GM19438 (cell line): ENCODE results near the gene METTL2B.
A peak's percentile ranks its signal among the peaks of the same experiment; 100 is the strongest.
"Not testable (repeated sequence)": the region's sequence is repeated elsewhere in the genome, so short reads cannot be mapped to it uniquely, and the experiment has no call there.

Experiments used
- ATAC-seq: cut with Tn5 transposase; IDR thresholded peaks from one replicate; pipeline ENCODE4 v1.9.1; 2021; ENCODE audit warnings: low read depth; ENCODE audit not compliant: unreplicated experiment

Gene METTL2B

DNA sequence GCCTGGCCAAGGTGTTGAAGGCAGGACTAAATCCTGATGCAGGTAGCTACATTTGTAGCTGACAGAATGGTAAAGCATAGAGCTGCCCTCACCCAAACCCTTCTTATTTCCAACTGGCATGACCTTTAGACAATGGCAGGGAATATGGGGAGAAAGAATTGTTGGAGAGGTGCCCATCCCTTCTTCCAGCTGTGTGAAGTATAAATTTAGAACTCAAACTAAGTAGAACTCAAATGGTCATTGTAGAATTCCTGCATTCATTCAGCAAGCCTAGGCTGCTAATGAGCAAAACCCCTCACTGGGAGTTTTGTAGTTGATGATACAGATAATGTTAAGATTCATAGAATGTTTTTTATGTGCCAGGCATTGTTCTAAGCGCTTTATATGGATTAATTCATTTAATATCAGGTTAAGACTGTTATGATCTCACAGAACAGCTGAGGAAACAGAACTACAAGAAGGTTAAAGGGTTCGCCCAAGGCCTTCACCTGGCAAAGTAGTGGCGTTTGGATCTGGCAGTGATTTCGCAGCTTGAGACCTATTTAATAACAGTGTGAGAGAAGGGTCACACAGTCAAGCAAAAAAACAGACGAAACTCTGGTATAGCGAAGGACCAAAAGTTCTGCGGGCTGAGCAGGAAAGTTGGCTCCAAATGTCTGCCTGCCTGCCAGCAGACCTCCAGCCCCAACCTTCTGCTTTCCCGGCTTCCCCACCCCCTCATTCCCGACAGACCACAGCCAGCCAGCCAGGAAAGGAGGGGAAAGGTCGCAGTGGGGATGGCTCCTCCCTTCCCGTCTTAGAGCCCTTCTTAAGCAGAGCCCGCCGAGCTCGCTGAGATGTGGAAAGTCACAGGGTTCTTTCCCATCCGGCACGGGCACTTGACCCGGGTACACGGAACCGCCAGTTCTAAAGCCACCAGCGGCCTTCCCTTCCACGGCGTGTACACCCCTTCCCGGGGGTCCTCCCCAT lies 22.4 kb upstream of the METTL2B start:
- ATAC-seq, result no peak

DNA sequence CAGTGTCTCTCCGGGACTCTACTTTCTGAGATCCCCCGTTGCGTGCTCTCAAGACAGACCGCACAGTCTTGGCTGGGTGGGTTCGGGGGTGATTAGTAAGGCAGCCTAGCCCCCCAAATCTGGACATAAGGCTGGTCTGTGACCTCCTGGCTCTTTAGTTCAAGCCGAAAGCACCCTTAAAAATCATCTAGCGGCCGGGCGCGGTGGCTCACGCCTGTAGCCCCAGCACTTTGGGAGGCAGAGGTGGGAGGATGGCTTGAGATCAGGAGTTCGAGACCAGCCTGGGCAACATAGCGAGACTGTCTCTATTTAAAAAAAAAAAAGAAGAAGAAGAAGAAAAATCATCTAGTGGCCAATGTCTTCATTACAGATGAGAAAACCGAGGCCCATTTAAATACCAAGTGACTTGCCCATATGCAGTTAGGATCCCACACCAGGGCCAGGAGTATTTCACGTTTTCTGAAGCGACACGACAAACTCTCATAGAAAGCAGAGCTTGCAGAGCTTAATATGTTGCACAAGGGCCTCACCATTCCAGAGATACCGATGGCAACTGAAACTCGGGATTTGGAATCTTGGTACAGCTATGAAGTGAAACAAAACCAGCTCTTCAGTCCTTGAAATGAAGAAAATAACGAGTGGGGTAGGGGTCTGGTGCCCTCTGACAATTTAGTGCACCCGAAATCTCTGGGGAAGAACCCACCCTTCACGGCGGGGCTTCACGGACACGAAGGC lies 21.6 kb upstream of the METTL2B start:
- no peak for ATAC-seq

DNA sequence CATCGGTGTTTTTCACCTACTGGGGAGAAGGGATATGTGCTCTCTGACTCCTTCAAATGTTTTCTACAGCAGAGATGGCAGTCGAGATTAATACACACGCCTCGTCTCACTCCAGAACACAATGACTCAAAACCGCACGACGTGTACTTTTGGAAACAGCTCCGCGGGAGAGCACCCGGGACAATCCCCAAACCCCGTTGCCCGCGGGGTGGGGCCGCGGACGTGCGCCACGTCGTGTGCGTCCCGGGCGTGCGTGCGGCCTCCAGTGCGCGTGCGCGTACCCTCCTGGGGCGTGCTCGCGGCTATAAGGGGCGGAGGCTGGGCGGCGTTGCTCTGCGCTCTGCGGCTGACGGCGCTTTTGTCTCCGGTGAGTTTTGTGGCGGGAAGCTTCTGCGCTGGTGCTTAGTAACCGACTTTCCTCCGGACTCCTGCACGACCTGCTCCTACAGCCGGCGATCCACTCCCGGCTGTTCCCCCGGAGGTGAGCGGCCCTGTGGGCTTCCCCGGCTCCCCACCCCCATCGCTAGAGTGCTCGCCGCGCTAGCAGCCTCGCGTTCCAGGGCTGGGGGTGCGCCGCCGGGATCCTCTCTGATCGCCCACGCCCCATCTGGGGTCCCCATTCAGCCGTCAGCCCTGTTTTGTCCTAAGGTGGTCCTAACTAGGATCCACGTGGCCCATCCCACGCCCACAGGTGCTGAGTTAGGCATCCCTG lies 20.8 kb upstream of the METTL2B start, which contains the start of gene HILPDA:
HILPDA (plus strand) TSS at position 336 of the 712 bp plus-strand sequence. CDS start 1,391 bp downstream, outside the sequence.
- peak; percentile 81 for ATAC-seq

DNA sequence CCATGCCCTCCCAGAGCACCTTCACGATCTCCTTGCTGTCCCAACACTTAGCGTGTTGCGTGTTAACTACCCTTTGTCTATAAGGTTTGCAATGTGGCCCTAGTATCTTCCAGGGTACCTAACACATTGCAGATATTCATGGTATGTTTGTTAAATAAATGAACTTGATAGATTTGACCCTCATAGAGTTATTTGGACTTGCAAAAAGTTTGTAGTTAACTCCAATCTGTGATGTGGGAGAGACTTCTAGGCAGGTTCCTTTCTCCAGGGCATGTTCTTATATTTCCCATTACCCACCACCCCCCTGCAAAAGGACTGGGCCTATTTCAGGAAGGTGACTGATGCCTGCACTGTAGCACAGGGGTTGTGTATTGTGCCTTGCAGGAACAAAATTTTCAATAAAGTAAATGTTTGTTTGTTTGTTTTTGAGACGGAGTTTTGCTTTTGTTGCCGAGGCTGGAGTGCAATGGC lies 20.3 kb upstream of the METTL2B start:
- ATAC-seq, result no peak

DNA sequence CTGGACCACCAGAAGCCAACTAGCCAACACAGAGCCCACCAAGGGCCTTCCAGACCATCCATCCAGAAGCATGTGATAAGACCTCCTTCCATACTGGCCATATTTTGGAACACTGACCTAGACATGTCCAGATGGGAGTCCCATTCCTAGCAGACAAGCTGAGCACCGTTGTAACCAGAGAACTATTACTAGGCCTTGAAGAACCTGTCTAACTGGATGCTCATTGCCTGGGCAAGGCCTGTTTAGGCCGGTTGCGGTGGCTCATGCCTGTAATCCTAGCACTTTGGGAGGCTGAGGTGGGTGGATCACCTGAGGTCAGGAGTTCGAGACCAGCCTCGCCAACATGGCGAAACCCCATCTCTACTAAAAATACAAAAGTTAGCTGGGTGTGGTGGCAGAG lies 19.2 kb upstream of the METTL2B start:
- ATAC-seq, result not testable (repeated sequence)

DNA sequence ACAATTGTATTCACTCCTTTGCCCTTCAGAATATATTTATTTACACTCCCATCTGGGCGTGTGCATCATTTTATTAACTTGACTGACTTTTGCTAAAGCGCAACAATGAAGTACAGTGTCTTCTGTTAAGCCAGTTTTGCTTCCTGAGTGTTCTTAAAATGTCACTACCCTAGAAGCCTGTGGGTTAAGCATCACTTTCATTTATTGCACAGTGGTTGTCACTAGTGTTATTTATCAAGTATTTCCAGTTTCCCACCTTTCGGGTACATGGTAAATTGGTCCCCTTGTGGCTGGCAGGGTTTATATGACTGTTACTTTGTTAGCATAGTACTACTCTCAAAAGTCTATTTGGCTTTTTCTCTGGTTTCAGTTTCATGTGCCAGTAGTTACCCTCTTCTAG lies 17.6 kb upstream of the METTL2B start:
- peak; percentile 7 for ATAC-seq

DNA sequence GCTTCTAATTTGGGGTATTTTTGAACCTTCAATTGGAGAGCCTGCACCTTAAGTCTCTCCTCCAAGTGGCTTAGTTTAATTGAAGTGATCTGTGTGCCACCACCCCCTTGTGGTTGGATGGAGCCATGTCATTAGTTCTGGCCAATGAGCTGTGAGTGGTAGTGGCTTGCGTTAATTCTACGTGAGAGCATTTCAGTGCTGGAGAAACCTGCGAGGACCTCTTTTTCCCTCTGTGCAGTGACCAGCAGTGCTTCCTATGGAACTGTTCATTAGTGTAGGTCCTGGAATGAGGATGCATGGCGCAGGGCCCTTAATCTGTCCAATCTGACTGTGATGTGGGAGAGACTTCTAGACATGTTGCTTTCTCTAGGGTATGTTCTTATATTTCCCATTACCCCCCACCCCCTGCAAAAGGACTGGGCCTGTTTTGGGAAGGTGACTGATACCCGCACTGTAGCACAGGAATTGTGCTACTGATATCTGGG lies 17.1 kb upstream of the METTL2B start:
- ATAC-seq, result peak; percentile 47

DNA sequence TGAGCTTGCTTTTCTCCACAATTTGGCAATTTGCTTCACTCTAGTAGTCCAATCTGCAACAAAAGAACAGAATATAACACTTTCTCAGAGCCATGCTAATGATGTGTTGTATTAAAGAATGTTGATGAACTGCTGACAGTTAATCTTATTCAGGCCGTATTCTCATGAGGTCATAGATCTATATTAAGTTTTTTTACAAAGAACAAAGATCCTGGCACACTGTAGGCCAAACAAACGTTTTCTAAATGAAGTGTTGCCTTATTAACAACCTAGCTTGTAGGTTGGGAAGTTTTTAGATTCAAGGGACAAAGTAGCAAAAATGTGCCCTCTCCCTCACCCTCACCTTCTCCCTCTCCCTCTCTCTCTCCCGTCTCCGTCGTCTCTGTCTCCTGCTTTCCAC lies 14.1 kb upstream of the METTL2B start:
- no peak for ATAC-seq

DNA sequence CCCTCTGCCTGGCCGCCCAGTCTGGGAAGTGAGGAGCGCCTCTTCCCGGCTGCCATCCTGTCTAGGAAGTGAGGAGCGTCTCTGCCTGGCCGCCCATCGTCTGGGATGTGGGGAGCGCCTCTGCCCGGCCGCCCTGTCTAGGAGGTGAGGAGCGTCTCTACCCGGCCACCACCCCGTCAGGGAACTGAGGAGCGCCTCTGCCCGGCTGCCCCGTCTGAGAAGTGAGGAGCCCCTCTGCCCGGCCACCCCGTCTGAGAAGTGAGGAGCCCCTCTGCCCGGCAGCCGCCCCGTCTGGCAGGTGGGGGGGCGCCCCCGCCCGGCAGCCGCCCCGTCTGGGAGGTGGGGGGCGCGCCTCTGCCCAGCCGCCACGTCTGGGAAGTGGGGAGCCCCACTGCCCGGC lies 13.2 kb upstream of the METTL2B start:
- not testable (repeated sequence) for ATAC-seq

DNA sequence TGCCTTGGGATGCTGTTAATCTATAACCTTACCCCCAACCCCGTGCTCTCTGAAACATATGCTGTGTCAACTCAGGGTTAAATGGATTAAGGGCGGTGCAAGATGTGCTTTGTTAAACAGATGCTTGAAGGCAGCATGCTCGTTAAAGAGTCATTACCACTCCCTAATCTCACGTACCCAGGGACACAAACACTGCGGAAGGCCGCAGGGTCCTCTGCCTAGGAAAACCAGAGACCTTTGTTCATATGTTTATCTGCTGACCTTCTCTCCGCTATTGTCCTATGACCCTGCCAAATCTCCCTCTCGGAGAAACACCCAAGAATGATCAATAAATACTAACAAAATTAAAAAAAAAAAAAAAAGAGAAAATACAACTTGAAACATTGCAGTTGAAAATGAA lies 12.6 kb upstream of the METTL2B start:
- ATAC-seq, result not testable (repeated sequence)

DNA sequence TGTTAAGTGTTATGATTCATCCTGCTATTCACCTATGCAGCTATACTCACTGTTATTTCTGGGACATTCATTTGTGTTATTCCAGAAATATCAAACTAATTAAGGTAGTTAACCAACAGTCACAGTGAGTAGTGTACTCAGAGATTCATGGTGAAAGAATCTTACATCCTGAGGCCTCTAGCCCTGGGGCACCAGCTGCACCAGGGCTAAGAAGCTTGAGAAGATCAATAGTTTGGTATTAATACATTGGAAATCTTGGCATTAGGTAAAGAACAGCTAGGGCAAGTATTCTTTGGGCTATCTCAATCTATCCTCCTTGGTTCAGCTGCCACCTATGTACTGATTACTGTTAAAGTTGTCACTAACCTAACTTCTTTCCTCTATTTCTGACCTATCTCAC lies 9.7 kb upstream of the METTL2B start:
- not testable (repeated sequence) for ATAC-seq

DNA sequence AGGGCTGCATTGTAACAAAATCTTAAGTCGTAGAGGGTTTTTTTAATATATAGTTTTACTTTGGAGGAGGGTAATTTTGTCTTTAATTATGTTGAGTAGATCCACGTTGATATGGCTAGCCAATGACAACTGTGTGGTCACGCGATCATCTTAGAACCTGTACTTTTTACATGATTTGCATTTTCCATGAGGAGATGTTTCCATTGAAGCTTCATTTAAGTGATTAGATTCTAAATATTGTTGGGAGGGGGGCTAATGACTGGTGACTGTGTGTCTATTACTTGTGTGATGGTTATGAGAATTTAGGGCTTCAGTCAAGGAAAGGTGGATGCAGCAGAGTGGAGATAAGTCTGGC lies 765 bp downstream of the METTL2B start:
- not testable (repeated sequence) for ATAC-seq

DNA sequence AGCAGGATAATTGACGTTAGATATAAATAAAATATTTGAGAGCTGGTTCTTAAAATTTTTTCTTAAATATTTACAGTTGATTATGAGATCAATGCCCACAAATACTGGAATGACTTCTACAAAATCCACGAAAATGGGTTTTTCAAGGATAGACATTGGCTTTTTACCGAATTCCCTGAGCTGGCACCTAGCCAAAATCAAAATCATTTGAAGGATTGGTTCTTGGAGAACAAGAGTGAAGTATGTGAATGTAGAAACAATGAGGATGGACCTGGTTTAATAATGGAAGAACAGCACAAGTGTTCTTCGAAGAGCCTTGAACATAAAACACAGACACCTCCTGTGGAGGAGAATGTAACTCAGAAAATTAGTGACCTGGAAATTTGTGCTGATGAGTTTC lies 2.5 kb downstream of the METTL2B start:
- not testable (repeated sequence) for ATAC-seq

DNA sequence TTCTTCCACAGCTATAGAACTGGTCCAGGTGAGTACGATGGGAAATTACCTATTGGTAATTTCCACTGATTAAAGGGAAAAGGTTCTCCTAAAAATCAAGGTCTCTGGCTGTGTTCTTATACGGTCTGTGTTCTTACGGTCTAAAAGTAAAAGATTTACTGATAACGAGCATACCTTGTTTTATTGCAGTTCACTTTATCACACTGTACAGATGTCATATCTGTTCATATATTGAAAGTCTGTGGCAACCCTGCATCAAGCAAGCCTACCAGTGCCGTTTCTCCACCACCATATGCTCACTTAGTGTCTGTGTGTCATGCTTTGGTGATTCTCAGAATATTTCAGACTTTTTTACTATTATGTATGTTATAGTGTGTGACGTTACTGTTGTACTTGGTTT lies 11.6 kb downstream of the METTL2B start:
- ATAC-seq, result not testable (repeated sequence)

DNA sequence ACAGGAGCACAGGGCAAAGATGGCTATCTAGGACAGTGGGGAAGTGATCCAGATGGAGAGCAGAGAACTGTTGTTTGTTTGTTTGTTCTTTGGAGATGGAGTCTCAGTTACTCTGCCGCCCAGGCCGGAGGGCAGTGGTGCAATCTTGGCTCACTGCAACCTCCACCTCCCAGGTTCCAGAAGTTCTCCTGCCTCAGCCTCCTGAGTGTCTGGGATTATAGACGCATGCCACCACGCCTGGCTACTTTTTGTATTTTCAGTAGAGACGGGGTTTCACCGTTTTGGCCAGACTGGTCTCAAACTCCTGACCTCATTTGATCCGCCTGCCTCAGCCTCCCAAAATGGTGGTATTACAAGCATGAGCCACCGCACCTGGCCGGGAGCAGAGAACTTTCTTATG lies 20.9 kb downstream of the METTL2B start:
- ATAC-seq, result no peak

DNA sequence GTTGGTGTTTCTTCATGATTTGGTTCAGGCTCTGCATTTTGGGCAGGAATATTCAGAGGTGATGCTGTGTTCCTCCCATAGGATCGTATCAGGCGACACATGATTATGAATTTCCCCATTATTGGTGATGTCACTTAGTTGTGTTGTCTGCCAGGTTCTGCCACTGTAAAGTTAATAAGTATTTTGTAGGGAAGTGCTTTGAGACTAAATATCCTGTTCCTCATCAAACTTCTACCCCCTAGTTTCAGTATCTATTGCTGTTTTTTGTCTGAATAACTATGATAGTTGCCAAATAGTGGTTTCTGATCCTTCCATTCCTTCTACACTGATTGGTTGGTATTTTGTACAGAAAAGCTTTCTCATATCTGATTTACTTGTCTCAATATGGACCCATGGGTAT lies 28.9 kb downstream of the METTL2B start:
- not testable (repeated sequence) for ATAC-seq

DNA sequence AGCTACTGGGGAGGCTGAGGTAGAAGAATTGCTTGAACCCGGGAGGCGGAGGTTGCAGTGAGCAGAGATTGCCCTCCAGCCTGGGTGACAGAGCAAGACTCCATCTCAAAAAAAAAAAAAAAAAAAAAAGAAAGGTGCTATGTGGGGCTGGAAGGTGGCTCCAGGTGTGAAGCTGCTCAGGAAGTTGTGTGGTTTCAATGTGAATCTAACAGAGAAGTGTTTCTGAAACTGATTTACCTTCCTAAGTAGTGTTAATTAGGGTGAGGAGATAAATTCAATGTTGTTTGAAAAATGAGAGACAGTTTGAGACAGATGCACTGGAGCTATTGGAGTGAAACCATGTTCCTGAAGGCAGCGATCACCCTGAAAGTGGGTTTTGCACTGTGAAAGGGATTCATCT lies 30.3 kb downstream of the METTL2B start:
- peak; percentile 56 for ATAC-seq

DNA sequence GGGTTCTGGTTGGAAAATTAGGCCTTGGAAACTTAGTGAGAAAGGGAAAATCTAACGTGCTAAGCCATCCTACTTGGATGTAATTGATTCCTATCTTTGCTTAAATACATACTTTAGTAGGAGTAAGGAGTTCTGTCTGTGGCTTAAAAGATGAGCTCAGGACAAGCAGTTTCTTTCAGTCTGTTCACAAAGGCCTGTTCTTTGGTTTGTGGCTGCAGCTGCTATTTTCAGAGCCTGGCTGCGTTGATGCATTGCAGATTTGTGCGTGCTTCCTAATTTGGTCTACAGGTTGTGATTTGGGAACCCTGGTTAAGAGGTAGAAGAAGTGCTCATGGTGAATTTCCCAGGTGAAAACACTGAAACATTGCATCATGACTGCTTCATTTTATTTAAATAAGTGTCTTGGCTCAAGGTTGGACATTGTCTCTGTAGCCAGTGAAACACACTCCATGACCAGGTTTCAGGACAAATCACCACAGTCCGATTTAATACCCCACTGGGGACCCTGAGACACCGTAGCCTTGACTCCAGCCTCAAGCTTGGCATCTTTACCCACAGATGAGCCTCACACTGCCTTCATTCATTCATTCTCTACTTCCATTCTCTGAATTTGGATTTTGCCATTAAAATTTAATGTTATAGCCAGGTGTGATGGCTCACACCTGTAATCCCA lies 30.9 kb downstream of the METTL2B start:
- peak; percentile 57 for ATAC-seq

DNA sequence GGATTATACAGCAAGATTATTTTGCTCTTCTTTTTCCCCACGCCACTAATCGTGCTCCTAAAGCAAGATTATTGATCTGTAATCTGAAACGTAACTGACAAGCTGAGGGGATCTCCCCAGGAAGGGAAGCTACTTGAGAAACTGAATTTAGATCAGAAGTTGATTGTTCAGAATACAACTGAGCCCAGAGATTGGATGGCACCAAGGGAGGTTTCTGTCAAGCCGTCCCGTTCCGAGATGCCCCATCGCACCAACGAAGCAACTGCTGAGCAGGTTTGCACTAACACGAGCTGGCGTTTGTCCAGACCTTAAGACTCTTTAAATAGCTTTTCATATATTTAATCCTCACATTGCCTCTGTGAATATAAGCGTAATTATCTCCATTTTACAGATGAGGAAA lies 35.1 kb downstream of the METTL2B start:
- not testable (repeated sequence) for ATAC-seq

DNA sequence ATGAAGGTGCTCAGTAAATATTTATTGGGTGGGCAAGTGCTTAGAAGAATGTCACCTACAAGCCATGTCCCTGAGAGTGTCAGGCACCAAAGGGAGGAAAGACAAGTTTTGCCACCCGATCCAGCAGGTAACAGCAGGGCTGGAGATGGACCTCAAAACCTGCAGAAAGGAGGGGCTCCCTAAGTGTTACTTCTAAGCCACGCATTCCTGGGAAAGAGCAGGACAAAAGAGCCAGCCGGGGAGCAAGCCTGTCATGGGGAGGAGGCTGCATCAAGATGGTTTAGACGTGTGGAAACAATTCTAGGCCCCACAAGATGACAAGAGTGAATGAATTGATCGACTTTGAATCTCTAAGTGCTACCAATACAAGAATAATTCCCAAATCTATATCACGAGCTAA lies 38.7 kb downstream of the METTL2B start:
- ATAC-seq, result not testable (repeated sequence)
